GM18907 (cell line): ENCODE measurements around the gene TXNDC2.
"Not testable (repeated sequence)": the region's sequence is repeated elsewhere in the genome, so short reads cannot be mapped to it uniquely, and the experiment has no call there.

ENCODE experiments used
- ATAC-seq: cut with Tn5 transposase; IDR thresholded peaks from one replicate; pipeline ENCODE4 v1.9.1; 2021; ENCODE audit warnings: mild to moderate bottlenecking, moderate library complexity; ENCODE audit not compliant: unreplicated experiment

Gene TXNDC2

DNA sequence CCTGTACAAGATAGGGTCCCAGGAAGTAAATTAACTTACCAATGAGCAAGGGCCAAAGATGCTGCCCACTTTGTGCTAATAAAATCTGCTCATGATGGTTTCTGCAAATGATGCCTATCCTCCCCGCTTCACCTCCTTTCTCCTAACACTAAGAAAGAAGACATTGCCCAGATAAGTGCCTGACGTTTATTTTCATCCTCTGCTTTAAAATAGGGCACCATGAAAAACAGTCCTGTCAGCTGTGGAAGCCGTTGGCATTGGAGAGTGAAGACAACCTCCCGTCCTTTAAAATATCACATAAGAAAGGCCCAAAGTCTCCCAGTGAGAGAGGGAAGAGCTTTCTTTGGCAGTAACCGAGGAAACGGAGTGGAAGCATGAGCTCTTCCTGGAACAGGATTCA, 1.7 kb upstream of the TXNDC2 start:
- no peak for ATAC-seq

DNA sequence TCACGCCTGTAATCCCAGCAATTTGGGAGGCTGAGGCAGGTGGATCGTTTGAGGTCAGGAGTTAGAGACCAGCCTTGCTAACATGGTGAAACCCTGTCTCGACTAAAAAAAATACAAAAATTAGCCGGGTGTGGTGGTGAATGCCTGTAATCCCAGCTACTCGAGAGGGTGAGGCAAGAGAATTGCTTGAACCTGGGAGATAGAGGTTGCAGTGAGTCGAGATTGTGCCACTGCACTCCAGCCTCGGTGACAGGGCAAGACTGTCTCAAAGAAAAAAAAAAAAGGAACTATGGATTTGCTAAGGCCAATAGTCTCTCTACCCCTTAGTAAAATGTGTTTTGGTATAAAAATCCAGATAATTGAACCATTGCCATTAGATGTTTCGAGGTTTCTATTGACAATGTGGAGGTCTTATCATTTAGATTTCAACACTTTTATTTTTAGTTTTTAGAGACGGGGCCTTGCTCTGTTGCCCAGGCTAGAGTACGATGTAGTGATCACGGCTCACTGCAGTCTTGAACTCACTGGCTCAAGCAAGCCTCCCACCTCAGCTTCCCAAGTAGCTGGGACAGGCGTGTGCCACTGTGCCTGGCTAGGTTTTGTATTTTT, 1.1 kb upstream of the TXNDC2 start:
- ATAC-seq: no peak

DNA sequence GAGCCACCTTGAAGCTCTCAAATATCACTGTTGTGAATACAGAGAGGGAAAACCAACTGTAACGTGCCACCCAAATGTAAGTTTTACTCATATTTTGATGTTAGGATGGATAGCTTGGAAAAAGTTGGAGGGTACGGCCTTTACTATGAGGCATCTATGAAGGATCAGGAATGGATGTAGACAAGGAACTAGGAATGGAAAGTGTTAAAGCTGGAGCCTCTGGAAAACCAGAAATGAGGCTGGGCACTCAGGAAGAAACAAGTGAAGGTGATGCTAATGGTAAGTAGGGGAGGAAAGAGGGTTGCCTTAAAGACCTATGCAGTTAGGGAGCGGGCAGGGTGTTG, 204 bp downstream of the TXNDC2 start:
- ATAC-seq: no peak

DNA sequence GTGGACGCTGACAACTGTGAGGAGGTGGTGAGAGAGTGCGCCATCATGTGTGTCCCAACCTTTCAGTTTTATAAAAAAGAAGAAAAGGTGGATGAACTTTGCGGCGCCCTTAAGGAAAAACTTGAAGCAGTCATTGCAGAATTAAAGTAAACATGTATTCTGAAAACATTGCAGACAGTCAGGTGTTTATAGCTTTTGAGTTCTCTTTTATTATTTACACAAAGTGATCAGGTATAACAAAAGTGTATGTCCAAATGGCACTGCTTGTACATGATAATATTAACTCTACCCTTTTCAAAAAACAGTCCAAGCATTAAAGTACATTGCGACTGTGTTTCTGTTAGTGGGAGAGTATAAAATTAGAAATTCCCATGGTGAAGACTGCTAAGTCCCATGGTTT, 2.2 kb downstream of the TXNDC2 start:
- no peak for ATAC-seq

DNA sequence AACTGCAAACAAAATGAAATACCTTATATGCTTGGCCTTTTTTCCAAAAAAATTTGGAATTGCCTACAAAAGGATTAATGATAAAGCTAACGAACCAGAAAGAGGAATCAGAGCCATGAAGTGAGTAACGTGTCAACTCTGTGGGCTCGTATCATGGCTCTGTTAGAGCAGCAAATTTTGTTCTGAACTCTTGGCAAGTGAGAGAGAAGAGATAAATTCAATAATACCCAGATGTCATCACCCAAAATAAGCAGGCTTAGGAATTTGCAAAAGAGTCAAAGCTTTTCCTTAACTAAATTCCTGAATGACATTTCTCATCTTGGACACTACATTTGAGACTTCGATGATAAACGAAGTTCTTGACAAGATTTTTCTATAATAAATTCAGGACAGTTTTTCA, 4.4 kb downstream of the TXNDC2 start:
- ATAC-seq: no peak

DNA sequence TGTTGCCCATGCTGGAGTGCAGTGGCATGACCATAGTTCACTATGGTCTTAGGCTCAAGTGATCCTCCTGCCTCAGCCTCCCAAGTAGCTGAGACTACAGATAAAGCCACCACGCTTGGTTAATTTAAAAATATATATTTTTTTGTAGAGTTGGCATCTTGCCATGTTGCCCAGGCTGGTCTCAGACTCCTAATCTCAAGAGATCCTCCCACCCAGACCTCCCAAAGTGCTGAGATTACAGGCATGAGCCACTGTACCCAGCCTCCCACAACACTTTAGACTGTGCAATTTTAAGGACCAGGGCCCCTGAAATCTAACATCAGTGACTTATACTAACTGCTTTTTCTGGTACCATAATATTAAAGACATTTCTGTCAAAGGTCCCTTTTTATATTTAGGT, 5.2 kb downstream of the TXNDC2 start:
- no peak for ATAC-seq

DNA sequence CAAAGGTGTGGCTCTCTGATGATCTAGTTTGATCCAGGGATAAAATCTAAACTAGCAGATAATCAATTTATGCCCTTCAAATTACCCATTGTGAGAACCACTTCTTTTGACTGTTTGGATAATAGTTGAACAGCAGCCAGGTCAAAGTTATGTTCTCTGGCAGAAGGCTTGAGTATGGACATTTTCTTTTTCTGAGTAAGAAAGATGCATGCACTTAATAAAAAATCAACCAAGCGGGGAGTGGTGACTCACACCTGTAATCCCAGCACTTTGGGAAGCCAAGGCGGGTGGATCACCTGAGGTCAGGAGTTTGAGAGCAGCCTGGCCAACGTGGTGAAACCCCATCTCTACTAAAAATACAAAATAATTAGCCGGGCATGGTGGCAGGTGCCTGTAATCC, 5.7 kb downstream of the TXNDC2 start:
- not testable (repeated sequence) for ATAC-seq

DNA sequence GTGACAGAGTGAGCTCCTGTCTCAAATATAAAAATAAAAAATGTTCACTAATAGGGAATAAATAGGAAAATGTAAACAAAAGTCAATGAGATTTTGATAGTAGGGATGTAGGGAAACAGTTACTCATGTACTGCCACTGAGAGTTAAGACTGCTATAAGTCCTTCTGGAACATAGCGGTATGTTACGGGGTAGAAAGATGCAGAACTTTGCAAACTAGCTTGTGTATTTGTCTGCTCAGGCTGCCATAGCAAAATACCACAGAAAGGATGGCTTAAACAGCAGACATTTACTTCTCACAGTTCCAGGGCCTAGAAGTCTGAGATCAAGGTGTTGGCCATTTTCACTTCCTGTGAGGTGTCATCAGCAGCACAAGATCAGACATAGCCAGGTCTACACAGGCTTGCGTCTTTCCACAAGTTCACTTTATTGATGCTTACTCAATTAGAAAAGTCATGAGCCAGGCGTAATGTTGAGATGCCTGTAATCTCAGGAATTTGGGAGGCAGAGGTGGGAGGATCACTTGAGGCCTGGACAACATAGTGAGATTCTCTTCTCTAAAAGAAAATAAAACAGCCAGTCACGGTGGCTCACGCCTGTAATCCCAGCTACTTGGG, 8.8 kb downstream of the TXNDC2 start:
- ATAC-seq: no peak

DNA sequence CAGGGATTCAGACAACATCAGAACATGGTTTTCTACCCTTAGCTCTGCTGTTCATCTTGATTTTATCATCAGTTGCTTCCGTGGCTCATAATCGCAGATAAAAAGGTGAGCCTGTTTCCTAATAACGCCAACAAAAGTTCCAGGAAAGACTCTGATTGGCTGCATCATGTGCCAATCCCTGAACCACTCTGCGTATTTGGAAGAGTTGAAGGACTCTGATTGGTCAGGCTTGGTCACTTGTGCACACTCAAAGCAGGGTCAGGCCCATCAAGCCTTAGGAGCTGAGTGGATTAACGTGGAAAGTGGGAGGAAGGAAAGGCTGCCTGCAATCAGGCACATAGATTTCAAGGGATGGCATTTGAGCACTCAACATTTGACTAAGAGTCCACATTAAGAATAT, 11.4 kb downstream of the TXNDC2 start:
- ATAC-seq: no peak

DNA sequence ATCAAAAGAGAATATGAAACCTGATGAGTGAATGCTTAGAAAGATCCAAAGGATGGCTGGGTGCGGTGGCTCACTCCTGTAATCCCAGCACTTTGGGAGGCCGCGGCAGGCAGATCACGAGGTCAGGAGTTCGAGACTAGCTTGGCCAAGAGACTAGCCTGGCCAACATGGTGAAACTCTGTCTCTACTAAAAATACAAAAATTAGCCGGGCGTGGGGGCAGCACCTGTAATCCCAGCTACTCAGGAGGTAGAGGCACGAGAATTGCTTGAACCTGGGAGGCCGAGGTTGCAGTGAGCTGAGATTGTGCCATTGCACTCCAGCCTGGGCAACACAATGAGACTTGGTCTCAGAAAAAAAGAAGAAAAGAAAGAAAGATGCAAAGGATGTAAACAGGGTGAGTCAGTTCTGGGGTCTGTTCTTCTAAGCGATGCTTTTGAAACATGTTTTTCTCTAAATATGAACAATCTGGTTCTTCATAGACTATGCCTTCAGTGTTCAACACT, 12.1 kb downstream of the TXNDC2 start:
- not testable (repeated sequence) for ATAC-seq

DNA sequence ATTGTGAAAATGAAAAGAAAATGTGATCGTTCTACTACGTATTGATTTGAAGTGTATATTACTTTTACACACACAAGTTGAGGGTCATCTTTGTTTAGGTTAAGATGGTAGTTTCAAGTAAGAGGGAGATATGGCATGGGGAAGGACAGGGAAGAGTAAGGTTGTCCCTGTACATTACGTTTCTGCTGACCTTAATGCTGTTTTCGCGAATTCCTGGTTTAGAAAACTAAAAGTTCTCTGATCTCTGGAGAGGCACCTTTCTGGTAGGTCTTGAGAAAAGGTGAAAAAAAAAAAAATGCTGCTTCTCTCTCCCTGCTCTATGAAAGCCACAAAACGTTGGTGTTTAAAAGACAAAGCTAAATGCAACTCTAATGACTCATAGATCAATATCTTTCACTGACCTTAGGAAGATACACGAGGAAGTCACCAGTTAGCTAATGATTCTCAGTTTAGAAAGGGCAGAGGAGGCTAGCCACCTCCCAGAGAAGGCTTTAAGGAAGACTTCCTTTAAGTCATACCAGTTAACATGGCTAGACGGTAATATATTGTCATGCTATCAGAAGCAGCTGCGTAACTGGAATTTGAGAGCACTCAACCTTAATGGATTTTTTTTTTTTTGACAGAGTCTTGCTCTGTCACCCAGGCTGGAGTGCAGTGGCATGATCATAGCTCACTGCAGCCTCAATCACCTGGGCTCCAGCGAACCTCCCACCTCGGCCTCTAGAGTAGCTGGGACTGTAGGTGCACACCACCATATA, 13.2 kb downstream of the TXNDC2 start:
- ATAC-seq: no peak

DNA sequence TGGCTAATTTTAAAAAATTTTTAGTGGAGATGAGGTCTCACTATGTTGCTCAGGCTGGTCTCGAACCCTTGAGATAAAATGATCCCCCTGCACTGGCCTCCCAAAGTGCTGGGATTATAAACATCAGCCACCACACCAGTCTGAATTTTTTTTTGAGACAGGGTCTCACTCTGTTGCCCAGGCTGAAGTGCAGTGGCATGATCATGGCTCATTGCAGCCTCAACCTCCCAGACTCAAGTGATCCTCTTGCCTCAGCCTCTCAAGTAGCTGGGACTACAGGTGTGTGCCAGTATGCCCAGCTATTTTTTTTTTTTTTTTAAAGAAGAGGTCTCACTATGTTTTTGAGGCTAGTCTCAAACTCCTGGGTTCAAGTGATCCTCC, 13.8 kb downstream of the TXNDC2 start:
- not testable (repeated sequence) for ATAC-seq

DNA sequence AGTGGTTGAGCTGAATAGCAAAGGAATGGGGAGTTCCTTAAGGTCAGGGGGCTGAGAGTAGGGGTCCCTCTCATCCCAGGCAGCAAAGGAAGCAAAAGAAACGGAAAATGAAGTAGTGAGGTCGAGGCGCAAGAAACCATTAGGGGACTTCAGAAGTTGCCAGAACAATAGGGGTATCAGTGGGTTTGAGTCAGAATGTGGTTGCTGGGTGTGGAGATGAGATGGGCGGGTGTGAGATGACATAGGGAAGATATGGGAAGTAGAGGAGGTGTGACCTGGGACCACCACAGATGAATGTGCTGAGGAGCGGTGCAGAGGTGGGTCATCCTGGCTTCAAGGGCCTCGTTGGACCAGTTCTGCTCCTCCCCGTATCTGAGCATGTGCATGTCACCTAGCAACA, 14.9 kb downstream of the TXNDC2 start:
- no peak for ATAC-seq

DNA sequence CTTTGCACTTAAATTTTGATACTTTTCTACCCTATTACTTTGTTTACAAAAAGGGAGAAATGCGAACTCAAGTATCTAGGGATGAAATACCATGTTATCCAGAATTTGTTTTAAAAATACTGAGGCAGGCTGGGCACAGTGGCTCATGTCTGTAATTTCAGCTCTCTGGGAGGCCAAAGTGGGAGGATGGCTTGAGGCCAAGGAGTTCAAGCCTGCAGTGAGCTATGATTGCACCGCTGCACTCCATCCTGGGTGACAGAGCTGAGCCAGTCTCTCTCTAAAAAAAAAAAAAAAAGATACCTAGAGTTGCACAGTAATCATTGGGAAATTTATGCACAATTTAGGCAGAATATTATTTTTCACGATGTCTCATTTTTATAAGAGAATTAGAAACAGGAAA, 15.6 kb downstream of the TXNDC2 start:
- ATAC-seq: no peak

DNA sequence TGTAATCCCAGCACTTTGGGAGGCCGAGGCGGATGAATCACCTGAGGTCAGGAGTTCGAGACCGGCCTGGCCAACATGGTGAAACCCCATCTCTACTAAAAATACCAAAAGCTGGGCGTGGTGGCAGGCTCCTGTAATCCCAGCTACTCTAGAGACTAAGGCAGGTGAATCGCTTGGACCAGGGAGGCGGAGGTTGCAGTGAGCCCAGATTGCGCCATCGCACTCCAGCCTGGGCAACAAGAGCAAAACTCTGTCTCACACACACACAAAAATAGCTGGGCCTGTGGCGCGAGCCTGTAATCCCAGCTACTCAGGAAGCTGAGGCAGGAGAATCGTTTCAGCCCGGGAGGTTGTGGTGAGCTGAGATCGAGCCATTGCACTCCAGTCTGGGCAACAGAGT, 16.5 kb downstream of the TXNDC2 start:
- not testable (repeated sequence) for ATAC-seq

DNA sequence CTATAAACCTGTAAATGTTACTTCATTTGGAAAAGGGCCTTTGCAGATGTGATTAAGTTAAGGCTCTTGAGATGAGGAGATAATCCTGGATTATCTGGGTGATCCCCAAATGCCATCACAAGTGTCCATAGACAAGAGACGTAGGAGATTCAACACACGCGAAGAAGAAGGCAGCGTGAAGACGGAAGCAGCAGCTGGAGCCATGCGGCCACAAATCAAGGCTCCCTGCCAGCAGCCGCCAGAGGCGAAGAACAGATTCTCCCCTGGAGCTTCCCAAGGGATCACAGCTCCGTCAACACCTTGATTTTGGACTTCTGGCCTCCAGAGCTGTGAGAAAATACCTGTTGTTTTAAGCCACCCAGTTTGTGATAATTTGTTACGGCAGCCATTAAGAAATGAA, 17.1 kb downstream of the TXNDC2 start:
- no peak for ATAC-seq

DNA sequence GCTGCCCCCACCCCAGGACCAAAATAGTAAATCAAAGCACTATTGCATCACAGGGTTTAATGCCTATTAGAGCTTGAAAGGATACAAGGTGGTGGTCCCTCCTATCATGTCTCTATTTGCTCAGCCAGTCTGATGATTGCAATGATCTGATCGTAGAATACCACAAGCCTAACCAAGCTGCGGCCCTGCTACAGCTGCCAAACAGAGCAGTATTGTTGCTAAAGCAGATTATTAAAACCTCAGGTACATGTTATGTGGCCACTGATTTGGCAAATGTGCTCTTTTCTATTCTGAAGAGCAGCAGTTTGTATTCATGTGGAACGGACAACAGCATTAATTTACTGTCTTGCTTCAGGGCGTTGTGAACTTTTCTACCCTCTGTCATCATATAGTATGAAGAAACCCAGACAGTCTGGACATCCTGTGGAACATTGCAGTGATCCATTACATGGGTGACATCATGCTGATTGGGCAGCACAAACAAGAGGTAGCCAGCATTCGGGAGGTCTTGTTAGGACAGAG, 19.7 kb downstream of the TXNDC2 start:
- ATAC-seq: no peak

DNA sequence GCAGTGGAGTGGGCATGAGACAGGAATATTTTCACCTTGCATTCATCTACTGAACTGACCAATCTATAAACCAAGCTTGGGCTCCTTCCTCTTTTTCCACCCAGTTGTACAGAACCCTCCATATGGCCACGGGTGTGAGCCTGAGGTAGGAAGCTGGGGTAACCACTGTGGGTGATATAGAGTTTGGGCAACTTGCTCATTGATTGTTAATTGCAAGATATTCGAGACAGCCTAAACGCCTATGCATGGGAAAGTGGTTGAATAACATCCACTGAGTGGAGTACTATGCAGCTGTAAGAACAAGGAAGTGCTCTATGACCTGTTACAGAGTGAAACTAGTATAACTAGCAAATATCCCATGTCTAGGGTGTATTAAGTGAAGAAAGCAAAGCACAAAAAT, 20.7 kb downstream of the TXNDC2 start:
- no peak for ATAC-seq

DNA sequence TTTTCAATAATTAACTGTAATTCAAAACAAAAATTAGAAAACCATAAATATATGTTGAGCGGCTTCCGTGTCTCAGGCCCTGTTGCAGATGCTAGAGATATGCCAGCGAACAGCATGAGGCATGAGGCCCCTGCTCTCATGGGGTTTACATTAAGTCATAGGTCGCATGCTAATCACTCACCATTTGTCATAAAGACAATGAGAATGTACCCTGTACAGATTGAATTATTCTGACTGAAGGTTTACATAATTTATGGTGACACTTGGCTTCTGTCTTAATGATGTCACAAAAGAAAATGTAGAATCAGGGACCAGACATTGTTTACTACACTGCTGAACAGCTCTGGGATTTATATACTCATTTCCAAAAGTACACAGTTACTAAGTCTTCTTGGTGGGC, 22.1 kb downstream of the TXNDC2 start:
- ATAC-seq: no peak

DNA sequence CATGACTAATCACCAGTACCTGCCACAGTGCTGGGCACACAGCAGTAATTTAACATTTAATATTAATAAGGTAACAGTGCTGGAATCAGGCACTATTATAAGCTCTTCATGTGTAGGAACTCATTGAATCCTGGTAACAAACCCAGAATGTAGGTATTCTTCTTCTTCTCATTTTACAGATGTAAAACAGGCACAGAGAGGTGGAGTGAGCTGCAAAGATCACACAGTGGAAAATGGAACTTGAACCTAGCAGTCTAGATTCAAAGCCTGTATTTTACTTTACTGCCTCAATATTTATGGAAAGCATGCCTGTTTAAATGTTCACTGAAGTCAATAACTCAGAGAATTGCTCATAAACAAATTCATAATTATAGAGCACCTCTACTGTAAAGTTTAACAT, 24.3 kb downstream of the TXNDC2 start:
- ATAC-seq: no peak

DNA sequence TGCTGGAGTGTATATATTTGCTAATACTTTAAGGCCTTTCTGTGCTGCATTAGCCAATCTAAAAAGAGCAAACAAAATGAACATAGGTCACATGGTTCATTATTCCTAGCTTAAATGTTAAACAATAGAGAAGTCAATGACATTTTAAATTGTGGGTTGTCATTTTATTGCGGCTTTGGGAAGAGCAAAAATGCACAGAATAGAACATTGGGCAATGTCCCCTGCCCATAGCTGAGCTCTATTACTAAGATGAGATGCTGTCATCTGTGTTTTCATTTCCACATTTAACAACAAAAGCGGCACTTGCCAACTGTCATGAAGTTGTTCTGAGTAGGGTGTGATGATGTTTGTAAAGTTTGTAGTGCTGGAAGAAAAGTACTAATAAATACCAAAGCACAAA, 24.9 kb downstream of the TXNDC2 start:
- no peak for ATAC-seq

DNA sequence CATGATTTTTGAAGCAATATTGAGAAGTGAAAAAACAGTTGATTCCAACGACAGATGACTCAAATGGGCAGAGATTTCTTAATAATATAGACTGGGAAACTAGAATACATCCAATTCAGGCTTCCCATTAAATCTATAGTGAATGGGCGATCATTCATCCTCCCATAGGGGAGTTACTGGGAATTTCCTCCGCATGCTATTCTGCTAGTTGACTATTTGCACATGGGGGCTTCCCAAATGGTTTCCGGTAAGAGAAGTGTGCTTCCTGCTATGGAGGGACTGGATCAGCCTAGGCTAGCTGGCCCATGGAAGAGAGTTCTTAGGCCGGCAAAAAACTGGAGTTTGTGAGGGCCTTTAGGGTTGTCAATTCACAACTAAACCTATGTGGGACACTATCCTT, 25.5 kb downstream of the TXNDC2 start:
- no peak for ATAC-seq
